ENCODE measurements around the gene TP53TG5.
A peak's percentile ranks its signal among the peaks of the same experiment; 100 is the strongest.

TP53TG5 gene

DNA sequence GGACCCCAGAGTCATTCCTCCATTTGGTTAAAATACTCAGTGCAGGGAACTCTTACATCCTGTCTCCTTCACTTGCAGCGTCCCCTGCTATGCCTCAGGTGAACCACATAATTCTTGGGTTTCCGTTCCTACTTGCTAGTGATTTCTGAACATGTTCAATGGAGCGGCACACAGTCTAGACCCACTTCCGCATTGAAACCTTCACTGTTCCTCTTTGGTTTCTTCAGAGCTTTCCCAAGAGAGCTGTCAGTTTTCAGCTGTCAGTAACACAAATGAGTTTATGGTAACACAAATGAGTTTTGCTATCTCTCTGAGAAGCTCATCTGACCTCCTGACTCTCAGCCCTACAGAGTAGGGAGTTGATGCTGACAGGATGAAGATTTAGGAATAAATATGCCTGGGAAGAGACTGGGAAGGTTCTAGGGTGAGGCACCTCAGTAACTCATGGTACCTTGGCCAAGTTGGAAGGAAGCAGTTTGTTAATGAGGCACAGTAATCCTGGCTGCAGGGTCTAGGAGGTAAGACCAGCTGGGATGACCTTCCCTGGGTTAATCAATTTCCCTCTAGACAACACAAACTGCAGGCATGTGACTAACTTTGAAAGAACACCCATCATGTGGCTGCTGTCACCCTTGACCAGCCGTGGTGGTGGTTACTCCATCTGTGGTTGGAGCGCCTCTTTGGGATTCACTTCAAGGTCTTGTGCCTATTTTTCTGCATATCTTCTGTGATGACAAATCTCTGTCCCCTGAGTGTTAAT is 9.7 kb downstream of the TP53TG5 start:
- H3K4me3 ChIP-seq (ENCODE audit: control insufficient read depth, low read depth, low read length): no peak overlapping the region
- DNase-seq (ENCODE audit: low read depth): no peak
- TF ChIP-seq, protein P1, sequence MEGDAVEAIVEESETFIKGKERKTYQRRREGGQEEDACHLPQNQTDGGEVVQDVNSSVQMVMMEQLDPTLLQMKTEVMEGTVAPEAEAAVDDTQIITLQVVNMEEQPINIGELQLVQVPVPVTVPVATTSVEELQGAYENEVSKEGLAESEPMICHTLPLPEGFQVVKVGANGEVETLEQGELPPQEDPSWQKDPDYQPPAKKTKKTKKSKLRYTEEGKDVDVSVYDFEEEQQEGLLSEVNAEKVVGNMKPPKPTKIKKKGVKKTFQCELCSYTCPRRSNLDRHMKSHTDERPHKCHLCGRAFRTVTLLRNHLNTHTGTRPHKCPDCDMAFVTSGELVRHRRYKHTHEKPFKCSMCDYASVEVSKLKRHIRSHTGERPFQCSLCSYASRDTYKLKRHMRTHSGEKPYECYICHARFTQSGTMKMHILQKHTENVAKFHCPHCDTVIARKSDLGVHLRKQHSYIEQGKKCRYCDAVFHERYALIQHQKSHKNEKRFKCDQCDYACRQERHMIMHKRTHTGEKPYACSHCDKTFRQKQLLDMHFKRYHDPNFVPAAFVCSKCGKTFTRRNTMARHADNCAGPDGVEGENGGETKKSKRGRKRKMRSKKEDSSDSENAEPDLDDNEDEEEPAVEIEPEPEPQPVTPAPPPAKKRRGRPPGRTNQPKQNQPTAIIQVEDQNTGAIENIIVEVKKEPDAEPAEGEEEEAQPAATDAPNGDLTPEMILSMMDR (conservative IDR thresholded peaks at IDR 0.05; ENCODE audit: control insufficient read depth, insufficient read depth, low read depth, low read length): no peak

DNA sequence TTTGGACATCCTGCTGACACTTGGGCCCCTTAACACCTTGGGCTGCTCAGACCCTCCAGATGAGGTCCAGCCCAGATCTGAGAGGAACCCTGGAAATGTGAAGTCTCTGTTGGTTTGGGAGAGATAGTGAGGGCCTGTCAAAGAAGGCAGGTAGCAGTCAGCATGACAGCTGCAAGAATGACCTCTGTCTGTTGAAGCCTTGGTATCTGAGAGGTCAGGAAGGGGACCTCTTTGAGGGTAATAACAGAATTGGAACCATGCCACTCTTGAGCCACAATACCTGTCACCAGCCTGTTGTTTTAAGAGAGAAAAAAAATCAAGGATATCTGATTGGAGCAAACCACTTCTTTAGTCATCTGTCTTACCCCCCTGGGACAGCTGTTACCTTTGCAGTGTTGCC is 11.0 kb downstream of the TP53TG5 start:
- DNase-seq (ENCODE audit: low read depth): no peak
- TF ChIP-seq, protein P1 (conservative IDR thresholded peaks at IDR 0.05; ENCODE audit: control insufficient read depth, insufficient read depth, low read depth, low read length): no peak
- H3K4me3 ChIP-seq (ENCODE audit: control insufficient read depth, low read depth, low read length): no peak overlapping the region

DNA sequence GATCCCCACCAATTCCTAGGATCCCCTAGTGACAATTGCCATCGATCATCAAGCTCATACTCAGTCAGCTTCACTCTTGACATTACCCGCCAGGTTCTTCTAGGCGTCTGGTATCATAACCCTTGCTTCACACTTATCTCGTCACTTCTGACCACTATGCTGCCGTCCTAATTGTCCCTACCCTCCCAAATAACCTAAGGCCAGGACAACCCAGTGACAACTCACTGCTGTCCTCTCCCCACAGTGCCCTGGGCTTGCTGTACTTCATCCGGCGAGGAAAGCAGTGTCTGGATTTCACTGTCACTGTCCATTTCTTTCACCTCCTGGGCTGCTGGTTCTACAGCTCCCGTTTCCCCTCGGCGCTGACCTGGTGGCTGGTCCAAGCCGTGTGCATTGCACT is 11.5 kb downstream of the TP53TG5 start:
- TF ChIP-seq, protein P1 (conservative IDR thresholded peaks at IDR 0.05; ENCODE audit: control insufficient read depth, insufficient read depth, low read depth, low read length): no peak
- DNase-seq (ENCODE audit: low read depth): no peak
- H3K4me3 ChIP-seq (ENCODE audit: control insufficient read depth, low read depth, low read length): no peak overlapping the region

DNA sequence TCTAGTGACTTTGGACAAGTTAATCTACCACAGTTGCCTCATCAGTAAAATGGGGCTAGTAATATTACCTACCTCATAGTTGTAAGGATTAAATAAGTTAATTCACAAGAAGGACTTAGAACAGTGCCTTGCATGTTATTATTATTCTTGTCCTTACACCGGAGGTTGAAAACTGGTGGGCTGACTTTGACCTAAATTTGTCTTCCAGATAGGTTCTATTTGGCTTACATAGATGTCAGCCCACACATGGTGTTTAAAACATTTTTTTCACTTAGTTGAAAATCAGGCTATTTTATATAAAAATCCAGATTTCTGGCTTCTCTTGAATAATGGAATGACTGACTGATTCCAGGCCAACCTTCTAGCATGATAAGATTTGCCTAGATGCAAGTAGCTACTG is 11.9 kb downstream of the TP53TG5 start:
- no peak for DNase-seq (ENCODE audit: low read depth)
- no peak overlapping the region for H3K4me3 ChIP-seq (ENCODE audit: control insufficient read depth, low read depth, low read length)
- TF ChIP-seq, protein P1 (conservative IDR thresholded peaks at IDR 0.05; ENCODE audit: control insufficient read depth, insufficient read depth, low read depth, low read length): no peak

DNA sequence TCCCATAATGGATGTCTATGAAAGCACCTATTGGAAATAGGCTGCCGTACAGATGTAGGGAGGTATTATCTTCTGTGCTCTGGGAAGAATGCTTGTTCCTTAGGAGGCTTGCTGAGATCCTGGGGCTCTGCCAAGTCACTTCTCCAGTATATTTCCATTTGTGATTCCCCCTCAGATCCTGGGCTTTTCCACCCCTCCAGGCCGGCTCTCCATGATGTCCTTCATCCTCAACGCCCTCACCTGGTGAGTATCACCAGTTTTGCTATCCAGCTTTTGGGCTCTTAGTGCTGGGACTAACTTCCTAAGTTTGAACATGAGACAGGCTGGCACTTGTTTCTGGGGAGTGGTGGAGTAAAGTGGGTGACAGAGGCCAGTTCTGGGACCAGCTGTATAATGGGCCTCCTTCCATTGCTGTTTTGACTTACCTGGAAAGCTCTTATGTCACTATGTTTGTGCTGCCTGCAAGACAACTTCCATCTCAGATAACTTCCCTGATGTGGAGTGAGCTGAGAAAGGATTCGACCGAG is 12.6 kb downstream of the TP53TG5 start:
- no peak for DNase-seq (ENCODE audit: low read depth)
- no peak overlapping the region for H3K4me3 ChIP-seq (ENCODE audit: control insufficient read depth, low read depth, low read length)
- TF ChIP-seq, protein P1 (conservative IDR thresholded peaks at IDR 0.05; ENCODE audit: control insufficient read depth, insufficient read depth, low read depth, low read length): no peak

DNA sequence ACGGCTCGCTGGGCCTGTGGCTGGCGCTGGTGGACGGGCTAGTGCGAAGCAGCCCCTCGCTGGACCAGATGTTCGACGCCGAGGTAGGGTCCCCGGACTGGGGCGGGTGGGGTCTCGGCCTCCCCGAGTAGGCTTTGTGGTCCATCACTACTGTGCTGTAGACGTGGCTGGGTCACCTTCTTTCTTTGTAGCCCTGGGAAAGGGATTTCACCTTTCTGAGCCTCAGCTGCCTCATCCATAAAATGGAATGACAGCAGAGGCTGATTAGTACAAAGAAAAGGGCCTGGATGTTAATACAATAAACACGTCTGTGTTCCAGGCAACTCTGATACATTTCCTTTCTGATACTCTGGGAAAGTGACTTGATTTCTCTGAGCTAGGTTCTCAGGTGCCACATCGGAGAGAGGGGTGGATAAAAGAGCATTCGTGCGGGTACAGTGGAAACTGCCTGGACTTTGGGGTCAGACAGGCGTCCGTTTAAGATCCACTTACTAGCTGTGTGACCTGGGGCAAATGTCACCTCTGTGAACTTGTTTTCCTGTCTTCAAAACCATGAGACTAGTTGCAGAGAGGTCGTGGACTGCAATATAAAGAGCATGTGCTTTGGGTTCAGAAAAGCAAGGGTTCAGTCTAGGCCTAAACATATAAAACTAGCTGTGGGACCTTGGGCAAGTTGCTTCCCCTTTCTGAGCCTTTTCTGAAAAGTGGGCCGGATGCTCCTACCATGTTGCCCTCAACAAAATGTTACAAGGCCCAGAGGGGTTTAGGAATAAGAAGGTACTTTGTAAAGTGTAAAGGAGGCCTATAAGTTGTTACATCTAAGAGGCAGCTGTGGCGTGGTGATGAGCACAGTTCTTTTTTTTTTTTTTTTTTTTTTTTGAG is 14.3 kb downstream of the TP53TG5 start:
- TF ChIP-seq, protein P1 (conservative IDR thresholded peaks at IDR 0.05; ENCODE audit: control insufficient read depth, insufficient read depth, low read depth, low read length): no peak
- DNase-seq (ENCODE audit: low read depth): no peak
- H3K4me3 ChIP-seq (ENCODE audit: control insufficient read depth, low read depth, low read length): peak overlapping the region; percentile 86

All from fibroblast of mammary gland (primary cell).